ENCODE data around the gene VPS52. TPM values are rescaled to one million over a fixed set of nuclear protein-coding genes. Genes with fewer than 3 reads are reported as not detected.

The VPS52 gene
- total and polyA plus RNA-seq, 9 of the 15 experiments (the other 6 are each of a cell fraction or from before 2014, with no cell fraction given), result 24.4 to 103 (median 40.2) TPM

GRCh38 chr6:33299237-33299944, 27.7 kb upstream of the VPS52 start (continued):
- TF ChIP-seq SOX6 (IDR thresholded peaks at IDR 0.05) (peak; percentile 69), NEUROD1 (IDR thresholded peaks at IDR 0.05; ENCODE audit: borderline replicate concordance, low read depth, low read length, partially characterized antibody) (peak; percentile 98), HDAC2 (IDR thresholded peaks at IDR 0.05) (peak; percentile 87; the same call in 1 of the 2 replicates), NR1H2 (CRISPR knock-in tag; IDR thresholded peaks at IDR 0.05) (peak; percentile 75; the same call in 1 of the 2 replicates), TAF7 (tag; IDR thresholded peaks at IDR 0.05) (peak; percentile 36; the same call in 1 of the 2 replicates), SREBF2 (CRISPR knock-in tag; IDR thresholded peaks at IDR 0.05) (no peak), ZC3H11A (IDR thresholded peaks at IDR 0.05; ENCODE audit: low read depth, low read length) (no peak), NCOR1 (IDR thresholded peaks at IDR 0.05) (no peak; the same call in none of the 2 replicates), CREBBP (IDR thresholded peaks at IDR 0.05; ENCODE audit: low read depth, low read length) (no peak), SETDB1 (IDR thresholded peaks at IDR 0.05; ENCODE audit: low read length) (no peak), NR3C1 (CRISPR knock-in tag; IDR thresholded peaks at IDR 0.05) (no peak), TCF7 (IDR thresholded peaks at IDR 0.05; ENCODE audit: borderline replicate concordance) (peak; percentile 6; the same call in 1 of the 2 replicates), POLR2B (IDR thresholded peaks at IDR 0.05; ENCODE audit: low read depth, partially characterized antibody) (peak; percentile 98), THAP7 (CRISPR knock-in tag; IDR thresholded peaks at IDR 0.05) (0 out of 2 replicates have a peak, but pooled peaks have one; percentile 22), E2F3 (CRISPR knock-in tag; IDR thresholded peaks at IDR 0.05) (no peak), ZNF280A (IDR thresholded peaks at IDR 0.05; ENCODE audit: low read depth, partially characterized antibody) (no peak), FOXK1 (CRISPR knock-in tag; IDR thresholded peaks at IDR 0.05; ENCODE audit: borderline replicate concordance) (peak; percentile 17; the same call in 1 of the 2 replicates), FOXJ3 (CRISPR knock-in tag; IDR thresholded peaks at IDR 0.05) (no peak), CBX3 (IDR thresholded peaks at IDR 0.05; ENCODE audit: borderline replicate concordance in 1 of 2, low read length in 2 of 2) (peak in 1 of 2 experiments; percentile 25; a peak in 2 of 3 replicates), SRF (CRISPR knock-in tag; IDR thresholded peaks at IDR 0.05) (peak; percentile 61 to 65; a peak in 3 of 4 replicates), L3MBTL2 (IDR thresholded peaks at IDR 0.05) (peak; percentile 86; the same call in 1 of the 2 replicates), RFX1 (IDR thresholded peaks at IDR 0.05) (no peak), ZKSCAN8 (CRISPR knock-in tag; IDR thresholded peaks at IDR 0.05) (no peak)
- TF ChIP-seq, protein P1, sequence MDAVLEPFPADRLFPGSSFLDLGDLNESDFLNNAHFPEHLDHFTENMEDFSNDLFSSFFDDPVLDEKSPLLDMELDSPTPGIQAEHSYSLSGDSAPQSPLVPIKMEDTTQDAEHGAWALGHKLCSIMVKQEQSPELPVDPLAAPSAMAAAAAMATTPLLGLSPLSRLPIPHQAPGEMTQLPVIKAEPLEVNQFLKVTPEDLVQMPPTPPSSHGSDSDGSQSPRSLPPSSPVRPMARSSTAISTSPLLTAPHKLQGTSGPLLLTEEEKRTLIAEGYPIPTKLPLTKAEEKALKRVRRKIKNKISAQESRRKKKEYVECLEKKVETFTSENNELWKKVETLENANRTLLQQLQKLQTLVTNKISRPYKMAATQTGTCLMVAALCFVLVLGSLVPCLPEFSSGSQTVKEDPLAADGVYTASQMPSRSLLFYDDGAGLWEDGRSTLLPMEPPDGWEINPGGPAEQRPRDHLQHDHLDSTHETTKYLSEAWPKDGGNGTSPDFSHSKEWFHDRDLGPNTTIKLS (IDR thresholded peaks at IDR 0.05; ENCODE audit: borderline replicate concordance, low read depth), result peak; percentile 56; the same call in 1 of the 2 replicates
- TF ChIP-seq, protein P2, sequence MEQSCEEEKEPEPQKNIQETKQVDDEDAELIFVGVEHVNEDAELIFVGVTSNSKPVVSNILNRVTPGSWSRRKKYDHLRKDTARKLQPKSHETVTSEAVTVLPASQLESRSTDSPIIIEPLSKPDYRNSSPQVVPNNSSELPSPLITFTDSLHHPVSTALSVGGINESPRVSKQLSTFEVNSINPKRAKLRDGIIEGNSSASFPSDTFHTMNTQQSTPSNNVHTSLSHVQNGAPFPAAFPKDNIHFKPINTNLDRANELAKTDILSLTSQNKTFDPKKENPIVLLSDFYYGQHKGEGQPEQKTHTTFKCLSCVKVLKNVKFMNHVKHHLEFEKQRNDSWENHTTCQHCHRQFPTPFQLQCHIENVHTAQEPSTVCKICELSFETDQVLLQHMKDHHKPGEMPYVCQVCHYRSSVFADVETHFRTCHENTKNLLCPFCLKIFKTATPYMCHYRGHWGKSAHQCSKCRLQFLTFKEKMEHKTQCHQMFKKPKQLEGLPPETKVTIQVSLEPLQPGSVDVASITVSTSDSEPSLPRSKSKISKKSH (CRISPR knock-in tag; IDR thresholded peaks at IDR 0.05), result no peak
